ENCODE measurements around the gene ETV6. TPM values are rescaled to one million over a fixed set of nuclear protein-coding genes. Genes with fewer than 3 reads are reported as not detected.

Gene ETV6
- polyA plus RNA-seq, 4 donors, result 13.3 to 15.2 (median 14.0) TPM

DNA sequence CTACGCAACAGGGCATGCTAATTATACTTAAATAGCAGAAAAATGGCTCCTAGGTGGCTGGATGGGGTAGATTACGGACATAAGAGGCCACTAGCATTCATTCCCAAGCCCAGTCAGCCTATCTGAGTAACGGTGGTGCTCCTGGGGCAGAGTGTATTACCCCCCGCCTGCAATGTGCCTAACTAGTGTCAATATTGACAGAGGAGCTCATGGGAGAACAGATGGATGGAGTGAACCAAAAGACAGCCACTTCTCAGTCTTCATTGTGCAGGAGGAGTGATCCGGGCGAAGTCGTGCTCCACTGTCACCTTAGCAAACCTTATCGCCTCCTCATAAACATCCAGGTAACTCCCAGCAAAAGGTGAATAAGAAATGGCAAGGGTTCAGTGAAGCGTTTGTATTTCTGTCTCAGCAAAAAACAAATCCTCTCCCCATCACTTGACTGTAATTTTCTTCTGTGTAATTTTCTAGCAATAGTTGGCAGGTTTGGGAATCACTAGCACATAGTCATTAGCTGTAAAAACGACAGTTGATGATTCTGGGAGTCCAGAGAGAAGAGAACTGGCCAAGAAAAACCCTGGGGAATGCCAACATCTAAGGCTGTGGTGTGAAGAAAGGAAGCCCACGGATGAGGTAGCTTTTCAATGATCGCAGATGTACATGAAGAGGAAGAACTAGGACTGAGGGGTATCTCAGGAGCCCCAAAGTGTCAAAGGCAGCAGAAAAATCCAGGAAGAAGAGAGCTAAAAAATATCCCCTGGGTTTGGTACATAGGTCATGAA, 294.6 kb downstream of the ETV6 start:
- no peak for DNase-seq (ENCODE audit: low read depth in 4 of 4, low spot score in 3 of 4)
